AG09319 (cell line): Measurements from ENCODE around the gene SMAD7.

Source experiments
- DNase-seq: peaks from one replicate; pipeline ENCODE4 v3.0.0-alpha.2; 2010; ENCODE audit warnings: low read depth; ENCODE audit errors: extremely low read depth
- TF ChIP-seq, protein P1 (sequence below): IDR thresholded peaks from 2 replicates; pipeline ENCODE4 v1.5.1; 2011; ENCODE audit warnings: low read depth, mild to moderate bottlenecking, inconsistent platforms, low read length, moderate library complexity

The SMAD7 gene

DNA sequence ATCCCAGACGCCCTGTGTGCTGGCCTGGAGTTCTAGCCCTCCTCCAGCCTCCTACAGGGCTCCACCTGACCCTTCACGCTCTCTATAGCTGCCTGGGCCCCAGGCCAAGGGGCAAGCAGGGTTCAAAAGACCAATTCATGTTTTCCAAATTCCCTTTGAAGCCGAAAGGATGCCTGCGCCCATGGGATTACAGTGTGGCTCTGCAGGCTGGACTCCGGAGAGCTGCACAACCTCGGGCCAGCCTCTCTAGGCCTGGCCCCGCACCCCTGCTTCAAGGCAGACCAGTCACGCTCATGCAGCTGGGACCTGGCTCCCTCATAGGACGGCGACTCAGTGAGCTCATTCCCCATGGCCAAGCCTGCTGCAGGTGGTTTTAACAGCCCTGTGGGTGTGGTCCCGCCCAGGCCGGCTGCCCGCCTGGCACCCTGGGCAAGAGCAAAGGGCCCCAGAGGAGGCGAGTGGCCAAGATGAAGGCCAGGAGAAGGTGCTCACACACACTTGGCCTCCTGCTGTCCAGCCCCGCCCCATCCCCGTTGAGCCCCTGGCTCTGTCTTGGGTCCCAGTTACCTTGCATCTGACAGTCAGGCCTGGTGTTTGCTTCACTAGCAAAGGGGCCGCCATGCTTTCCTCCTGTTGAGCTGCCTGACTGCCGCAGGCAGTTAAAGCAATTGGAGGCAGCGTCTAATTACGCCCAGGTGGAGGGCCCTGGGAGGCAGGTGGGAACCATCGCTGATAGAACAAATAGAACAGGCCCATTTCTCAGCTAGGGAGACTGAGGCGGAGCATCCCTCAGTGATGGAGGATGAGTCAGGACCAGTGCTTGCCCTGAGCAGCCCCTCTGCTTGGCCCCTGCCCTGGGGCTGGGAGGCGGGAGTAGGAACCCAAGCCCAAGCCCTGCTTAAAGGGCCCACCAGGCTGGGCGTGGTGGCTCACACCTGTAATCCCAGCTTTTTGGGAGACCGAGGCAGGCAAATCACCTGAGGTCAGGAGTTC is 56.9 kb downstream of the SMAD7 start:
- TF ChIP-seq, protein P1, sequence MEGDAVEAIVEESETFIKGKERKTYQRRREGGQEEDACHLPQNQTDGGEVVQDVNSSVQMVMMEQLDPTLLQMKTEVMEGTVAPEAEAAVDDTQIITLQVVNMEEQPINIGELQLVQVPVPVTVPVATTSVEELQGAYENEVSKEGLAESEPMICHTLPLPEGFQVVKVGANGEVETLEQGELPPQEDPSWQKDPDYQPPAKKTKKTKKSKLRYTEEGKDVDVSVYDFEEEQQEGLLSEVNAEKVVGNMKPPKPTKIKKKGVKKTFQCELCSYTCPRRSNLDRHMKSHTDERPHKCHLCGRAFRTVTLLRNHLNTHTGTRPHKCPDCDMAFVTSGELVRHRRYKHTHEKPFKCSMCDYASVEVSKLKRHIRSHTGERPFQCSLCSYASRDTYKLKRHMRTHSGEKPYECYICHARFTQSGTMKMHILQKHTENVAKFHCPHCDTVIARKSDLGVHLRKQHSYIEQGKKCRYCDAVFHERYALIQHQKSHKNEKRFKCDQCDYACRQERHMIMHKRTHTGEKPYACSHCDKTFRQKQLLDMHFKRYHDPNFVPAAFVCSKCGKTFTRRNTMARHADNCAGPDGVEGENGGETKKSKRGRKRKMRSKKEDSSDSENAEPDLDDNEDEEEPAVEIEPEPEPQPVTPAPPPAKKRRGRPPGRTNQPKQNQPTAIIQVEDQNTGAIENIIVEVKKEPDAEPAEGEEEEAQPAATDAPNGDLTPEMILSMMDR, result no peak
- DNase-seq, result no peak

DNA sequence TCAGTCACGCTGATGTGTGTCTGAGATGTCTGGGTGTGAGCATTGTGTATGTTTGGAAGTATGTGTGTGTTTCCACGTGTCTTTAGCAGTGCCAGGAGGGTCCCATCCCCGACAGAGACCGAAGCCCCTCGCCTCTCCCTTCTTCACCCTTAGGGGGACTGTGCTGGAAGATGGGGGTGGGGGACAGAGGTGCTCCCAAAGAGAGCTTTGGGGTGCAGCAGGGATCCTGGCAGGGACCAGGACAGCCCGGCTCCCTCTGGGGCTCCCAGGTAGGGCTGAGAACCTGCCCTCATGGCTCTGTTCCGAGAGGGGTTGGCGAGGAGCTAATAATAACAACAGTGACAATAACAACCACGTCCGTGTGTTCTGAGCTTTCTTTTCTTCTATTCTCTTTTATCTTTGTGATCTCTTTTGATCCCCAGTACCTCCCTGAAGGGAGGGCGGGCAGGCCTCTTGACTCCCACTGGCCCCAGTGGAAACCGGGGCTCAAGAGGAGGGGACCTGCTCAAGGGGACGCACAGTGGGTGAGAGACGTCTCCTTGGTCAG is 57.6 kb downstream of the SMAD7 start:
- DNase-seq, result no peak
- TF ChIP-seq, protein P1, result no peak

DNA sequence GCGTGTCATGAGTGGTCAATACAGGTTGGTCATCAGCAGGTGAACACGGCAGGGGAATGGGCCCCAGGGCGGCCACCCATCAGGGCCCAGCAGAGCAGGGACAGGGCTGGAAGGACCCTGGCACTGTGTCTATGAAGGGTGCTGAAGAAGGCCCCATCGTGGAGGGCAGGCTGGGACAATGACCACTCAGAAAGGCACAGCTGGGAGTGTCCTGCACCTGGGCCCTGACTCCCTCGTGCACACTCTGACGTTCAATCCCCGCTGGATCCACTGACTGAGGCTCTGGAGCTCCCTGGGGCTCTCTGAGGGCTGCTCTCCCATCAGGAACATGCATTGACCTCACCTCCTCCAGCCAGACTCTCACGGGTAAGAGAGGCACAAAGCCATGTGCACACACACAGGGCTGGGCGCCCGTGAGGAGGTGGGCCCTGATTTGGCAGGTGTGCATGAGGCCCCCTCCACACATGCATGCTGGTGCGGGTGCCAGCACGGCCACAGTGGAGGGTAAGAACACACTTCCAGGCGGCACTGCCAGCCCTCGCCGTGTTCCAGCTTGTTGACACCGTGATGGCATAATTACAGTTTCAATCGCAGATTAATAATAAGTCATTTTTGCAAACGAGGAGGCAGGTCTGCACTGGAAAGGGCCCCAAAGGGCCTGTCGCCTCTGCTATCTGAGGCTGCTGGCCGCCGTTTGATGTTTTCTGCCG is 58.5 kb downstream of the SMAD7 start:
- TF ChIP-seq, protein P1, result no peak

DNA sequence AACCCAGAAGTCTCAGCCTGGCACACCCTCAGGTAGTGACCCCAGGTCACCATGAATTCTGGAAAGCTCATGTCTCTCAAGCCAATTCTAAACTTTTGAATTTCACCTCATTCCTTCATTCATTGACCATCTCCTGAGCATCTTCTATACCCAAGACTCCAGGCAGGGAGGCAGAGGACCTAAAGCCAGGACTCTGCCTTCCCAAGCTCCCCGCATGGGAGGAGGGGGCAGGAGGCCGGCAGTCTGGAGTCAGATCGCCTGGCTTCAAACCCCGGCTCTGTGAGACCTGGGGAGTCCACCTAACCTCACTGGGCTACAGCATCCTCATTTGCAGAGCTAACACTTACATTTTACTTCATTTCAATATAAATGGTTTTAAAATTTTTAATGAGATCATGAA is 59.0 kb downstream of the SMAD7 start:
- DNase-seq, result no peak
- TF ChIP-seq, protein P1, result no peak

More for the DNA sequence above, 58.5 kb downstream of the SMAD7 start:
- no peak for DNase-seq

DNA sequence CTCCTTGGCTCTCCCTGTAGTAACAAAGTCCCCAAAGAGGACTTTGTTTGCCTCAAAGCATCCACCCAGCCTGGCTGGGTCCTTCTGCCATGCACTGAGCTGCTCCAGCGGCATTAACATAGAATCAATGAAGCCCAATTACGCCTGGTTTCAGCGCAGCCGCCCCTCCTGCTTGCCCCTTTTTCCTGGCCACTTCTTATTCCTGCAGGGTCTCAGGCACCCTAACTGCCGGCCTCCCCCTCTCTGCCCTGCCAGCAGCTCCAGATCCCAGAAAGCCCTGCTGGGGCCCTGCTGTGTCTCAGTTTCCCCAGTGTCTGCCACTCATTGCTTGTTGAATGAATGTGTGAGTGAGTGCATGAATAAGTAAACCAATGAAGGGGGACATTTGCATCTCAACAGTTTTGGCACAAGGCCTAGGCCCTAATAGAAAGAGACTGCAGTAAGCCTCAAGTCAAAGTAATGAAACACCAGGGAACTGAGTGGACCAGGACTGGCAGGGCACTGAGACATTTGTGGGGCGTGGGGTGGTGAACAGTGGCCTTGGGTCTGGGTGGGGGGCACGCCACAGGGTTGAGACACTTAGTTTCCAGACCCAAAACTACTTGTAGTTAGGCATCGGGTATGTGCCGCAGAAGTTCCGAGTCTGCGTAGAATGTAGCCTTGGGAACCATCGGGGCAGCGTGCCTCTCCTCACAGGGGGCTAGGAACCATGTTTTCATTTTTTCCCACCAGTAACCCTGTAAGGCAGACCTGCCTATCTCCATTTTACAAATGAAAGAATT is 60.6 kb downstream of the SMAD7 start:
- no peak for DNase-seq
- TF ChIP-seq, protein P1, result no peak

DNA sequence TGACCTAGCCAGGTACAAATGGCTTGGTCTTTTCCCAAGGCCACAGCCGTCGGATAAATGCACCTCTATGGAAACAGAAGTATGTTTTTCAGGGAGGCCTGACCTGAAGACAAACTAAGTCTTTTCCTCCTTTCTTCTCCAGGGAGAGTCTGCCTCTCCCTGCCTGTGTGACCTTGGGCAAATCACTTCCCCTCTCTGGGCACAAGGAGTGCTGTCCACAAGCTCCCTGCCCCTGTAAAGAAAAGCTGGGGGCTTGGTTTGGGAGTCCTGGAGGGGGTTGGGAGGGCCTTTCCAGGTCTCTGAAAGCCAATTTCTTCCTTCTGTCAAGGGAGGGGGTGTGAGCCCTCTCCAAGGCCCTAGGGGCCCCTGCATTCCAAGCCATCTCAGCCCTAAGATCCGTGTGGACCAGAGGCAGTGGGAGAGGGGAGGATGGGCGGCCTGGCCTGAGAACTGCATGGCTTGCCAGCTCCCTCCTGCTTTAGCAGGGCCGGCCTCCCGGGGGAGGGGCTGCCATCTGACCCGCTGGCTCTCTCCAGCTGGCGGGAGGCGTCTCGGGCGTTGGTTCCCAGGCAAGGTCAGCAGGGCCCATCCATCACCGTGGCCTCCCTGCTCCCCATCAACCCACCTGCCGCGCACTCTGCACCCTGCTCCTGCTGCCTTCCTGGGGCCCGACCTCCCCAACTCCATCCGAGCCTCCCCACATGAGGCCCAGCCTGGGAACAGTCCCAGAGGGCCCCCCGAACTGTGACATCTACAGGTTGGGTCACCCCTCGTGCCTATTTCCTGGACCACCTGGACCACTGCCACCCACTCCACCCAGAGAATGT is 61.4 kb downstream of the SMAD7 start:
- TF ChIP-seq, protein P1, result no peak

More for the DNA sequence above, 61.4 kb downstream of the SMAD7 start:
- no peak for DNase-seq
